Neural progenitor cell (in vitro differentiated cells): ENCODE results near the gene UTP14A.
"Not testable (repeated sequence)": the region's sequence is repeated elsewhere in the genome, so short reads cannot be mapped to it uniquely, and the experiment has no call there.

Experiments used
- EZH2 ChIP-seq: fragments of 200-600 bp; sonication (generic); IDR thresholded peaks from 2 replicates; pipeline ENCODE4 v1.6.1; 2017; ENCODE audit warnings: antibody characterized with exemption, mild to moderate bottlenecking, moderate library complexity
- TF ChIP-seq, protein P1 (sequence below): fragments of 200-600 bp; sonication (generic); IDR thresholded peaks from 2 replicates; pipeline ENCODE4 v1.5.1; 2017; ENCODE audit warnings: antibody characterized with exemption, mild to moderate bottlenecking

DNA sequence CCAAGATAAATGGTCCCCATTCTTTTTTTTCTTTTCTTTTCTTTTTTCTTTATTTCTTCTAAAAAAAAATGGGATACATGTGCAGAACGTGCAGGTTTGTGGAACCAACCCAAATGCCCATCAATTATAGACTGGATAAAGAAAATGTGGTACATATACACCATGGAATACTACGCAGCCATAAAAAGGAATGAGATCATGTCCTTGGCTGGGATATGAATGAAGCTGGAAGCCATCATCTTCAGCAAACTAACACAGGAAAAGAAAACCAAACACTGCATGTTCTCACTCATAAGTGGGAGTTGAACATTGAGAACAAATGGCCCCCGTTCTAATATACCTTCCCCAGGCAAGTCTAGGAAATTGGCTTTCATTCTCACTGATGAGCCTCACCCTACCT is 39.6 kb upstream of the UTP14A start:
- TF ChIP-seq, protein P1, sequence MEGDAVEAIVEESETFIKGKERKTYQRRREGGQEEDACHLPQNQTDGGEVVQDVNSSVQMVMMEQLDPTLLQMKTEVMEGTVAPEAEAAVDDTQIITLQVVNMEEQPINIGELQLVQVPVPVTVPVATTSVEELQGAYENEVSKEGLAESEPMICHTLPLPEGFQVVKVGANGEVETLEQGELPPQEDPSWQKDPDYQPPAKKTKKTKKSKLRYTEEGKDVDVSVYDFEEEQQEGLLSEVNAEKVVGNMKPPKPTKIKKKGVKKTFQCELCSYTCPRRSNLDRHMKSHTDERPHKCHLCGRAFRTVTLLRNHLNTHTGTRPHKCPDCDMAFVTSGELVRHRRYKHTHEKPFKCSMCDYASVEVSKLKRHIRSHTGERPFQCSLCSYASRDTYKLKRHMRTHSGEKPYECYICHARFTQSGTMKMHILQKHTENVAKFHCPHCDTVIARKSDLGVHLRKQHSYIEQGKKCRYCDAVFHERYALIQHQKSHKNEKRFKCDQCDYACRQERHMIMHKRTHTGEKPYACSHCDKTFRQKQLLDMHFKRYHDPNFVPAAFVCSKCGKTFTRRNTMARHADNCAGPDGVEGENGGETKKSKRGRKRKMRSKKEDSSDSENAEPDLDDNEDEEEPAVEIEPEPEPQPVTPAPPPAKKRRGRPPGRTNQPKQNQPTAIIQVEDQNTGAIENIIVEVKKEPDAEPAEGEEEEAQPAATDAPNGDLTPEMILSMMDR, result not testable (repeated sequence)
- TF ChIP-seq EZH2, result not testable (repeated sequence)
